HepG2 (cell line): ENCODE results near the gene NRL. TPM values are rescaled to one million over a fixed set of nuclear protein-coding genes. Genes with fewer than 3 reads are reported as not detected.

ENCODE experiments used
- ATAC-seq: fragments of 200-7000 bp; cut with Tn5 transposase; 3 replicates; pipeline ENCODE4 v1.9.1; 2020; ENCODE audit warnings: mild to moderate bottlenecking, moderate library complexity
- BruUV-seq: library from RNA; stranded (reverse); fragments of 400-500 nt; replicated peaks from 2 replicates; lab custom pipeline; 2021; lab: Mats Ljungman, UMichigan
- CTCF ChIA-PET: fragments of 300-600 bp; formaldehyde crosslinking; extraction: SDS; loops from one replicate; lab custom pipeline; 2021; ENCODE audit warnings: low total read pairs, inconsistent platforms, low intra/inter-chr PET ratio; lab: Yijun Ruan, JAX
- POLR2A ChIA-PET: fragments of 350-600 bp; sonication (Branson Sonifier 250); formaldehyde crosslinking; loops from one replicate; lab custom pipeline; 2020; ENCODE audit warnings: antibody characterized with exemption, inconsistent platforms; lab: Yijun Ruan, JAX
- DNase-seq: peaks from one replicate; pipeline ENCODE4 v3.0.0-alpha.2; 2015; ENCODE audit warnings: low spot score
- FAIRE-seq: peaks from 3 replicates; lab custom pipeline; 2011; peaks lifted over from hg19 to GRCh38; lab: Jason Lieb, UNC
- H2AFZ ChIP-seq: one replicate; pipeline ENCODE4 v1.6.1; 2011; ENCODE audit warnings: low read length, inconsistent platforms
- H3K27ac ChIP-seq: fragments of 300-600 bp; 3 replicates; pipeline ENCODE4 v1.8.0; 2011; ENCODE audit warnings: mixed run types, mild to moderate bottlenecking, mixed read lengths, low read length, inconsistent platforms; ENCODE audit not compliant: insufficient read depth; ENCODE audit errors: extremely low read length
- H3K27me3 ChIP-seq, 2 experiments: fragments of 200-600 bp in 1 of 2; 2 replicates in 1 of 2; 3 replicates in 1 of 2; pipeline versions ENCODE4 v1.6.0 to v1.8.0; 2011; ENCODE audit warnings: low read length in 2 of 2, mild to moderate bottlenecking in 2 of 2, moderate library complexity in 2 of 2, inconsistent platforms in 1 of 2; ENCODE audit not compliant: insufficient read depth in 2 of 2, control insufficient read depth in 1 of 2
- H3K36me3 ChIP-seq, 2 experiments: fragments of 200-600 bp in 1 of 2; replicated peaks in 1 of 2; 2 replicates in 1 of 2; 3 replicates in 1 of 2; pipeline versions ENCODE4 v1.5.1 to v1.8.0; 2011; ENCODE audit warnings: low read length in 2 of 2, inconsistent platforms in 1 of 2; ENCODE audit not compliant: insufficient read depth in 2 of 2, control insufficient read depth in 1 of 2
- H3K4me1 ChIP-seq: 2 replicates; pipeline ENCODE4 v1.5.1; 2012; ENCODE audit warnings: low read length, inconsistent platforms; ENCODE audit not compliant: insufficient read depth
- H3K4me2 ChIP-seq: 2 replicates; pipeline ENCODE4 v1.6.0; 2011; ENCODE audit warnings: low read depth, low read length, inconsistent platforms
- H3K4me3 ChIP-seq, 3 experiments: fragments of 200-600 bp in 1 of 3; sonication (generic), shearing (Covaris generic) in 1 of 3; replicated peaks in 1 of 3; 2 replicates each; pipeline ENCODE4 v1.5.1; 2011 to 2016; ENCODE audit warnings: low read length in 3 of 3, inconsistent platforms in 2 of 3, low read depth in 2 of 3, mild to moderate bottlenecking in 2 of 3, control low read depth in 1 of 3, mixed read lengths in 1 of 3; ENCODE audit not compliant: insufficient read depth in 1 of 3
- H3K79me2 ChIP-seq: one replicate; pipeline ENCODE4 v1.6.1; 2011; ENCODE audit warnings: low read length, inconsistent platforms; ENCODE audit not compliant: insufficient read depth
- H3K9ac ChIP-seq: 2 replicates; pipeline ENCODE4 v1.6.0; 2011; ENCODE audit warnings: mild to moderate bottlenecking, low read depth, low read length, inconsistent platforms; ENCODE audit not compliant: insufficient read depth
- H3K9me3 ChIP-seq: 2 replicates; pipeline ENCODE4 v1.5.1; 2012; ENCODE audit warnings: mild to moderate bottlenecking, low read length
- H4K20me1 ChIP-seq: 2 replicates; pipeline ENCODE4 v1.6.0; 2011; ENCODE audit warnings: inconsistent platforms, mild to moderate bottlenecking, low read length, moderate library complexity; ENCODE audit not compliant: insufficient read depth
- CBX1 ChIP-seq: IDR thresholded peaks from one replicate; pipeline ENCODE4 v1.6.1; 2016; ENCODE audit warnings: antibody characterized with exemption, low read depth
- HES4 ChIP-seq: sonication (generic); formaldehyde crosslinking; IDR thresholded peaks from 2 replicates; pipeline ENCODE4 v1.9.0; 2021; ENCODE audit warnings: mild to moderate bottlenecking, missing genetic modification reagents, borderline replicate concordance
- MBD4 ChIP-seq: IDR thresholded peaks from 2 replicates; pipeline ENCODE4 v1.6.1; 2012; ENCODE audit warnings: low read length, inconsistent platforms, borderline replicate concordance
- MTF2 ChIP-seq: sonication (generic); formaldehyde crosslinking; IDR thresholded peaks from 2 replicates; pipeline ENCODE4 v1.5.0; 2020; ENCODE audit warnings: missing genetic modification reagents, borderline replicate concordance
- RFX5 ChIP-seq: IDR thresholded peaks from 2 replicates; pipeline ENCODE4 v1.6.1; 2011; ENCODE audit warnings: low read depth, low read length, improper control_type of control experiment
- SETDB1 ChIP-seq: sonication (generic); formaldehyde crosslinking; IDR thresholded peaks from 2 replicates; pipeline ENCODE4 v1.5.1; 2020; ENCODE audit warnings: missing genetic modification reagents, mild to moderate bottlenecking, borderline replicate concordance
- ZBTB1 ChIP-seq: sonication (generic); formaldehyde crosslinking; IDR thresholded peaks from 2 replicates; pipeline ENCODE4 v1.4.0; 2020; ENCODE audit warnings: missing genetic modification reagents, borderline replicate concordance
- ZNF121 ChIP-seq: sonication (generic); formaldehyde crosslinking; IDR thresholded peaks from 2 replicates; pipeline ENCODE4 v1.5.0; 2020; ENCODE audit warnings: mild to moderate bottlenecking, missing genetic modification reagents
- ZNF556 ChIP-seq: sonication (generic); formaldehyde crosslinking; IDR thresholded peaks from 2 replicates; pipeline ENCODE4 v1.4.0; 2020; ENCODE audit warnings: mild to moderate bottlenecking, missing genetic modification reagents, borderline replicate concordance
- ZNF557 ChIP-seq: sonication (generic); formaldehyde crosslinking; IDR thresholded peaks from 2 replicates; pipeline ENCODE4 v1.4.0; 2020; ENCODE audit warnings: missing genetic modification reagents
- ZNF563 ChIP-seq: sonication (generic); formaldehyde crosslinking; IDR thresholded peaks from 2 replicates; pipeline ENCODE4 v1.8.0; 2022; ENCODE audit warnings: mild to moderate bottlenecking, moderate library complexity, missing genetic modification reagents
- ZNF737 ChIP-seq: sonication (generic); formaldehyde crosslinking; IDR thresholded peaks from 2 replicates; pipeline ENCODE4 v1.5.0; 2020; ENCODE audit warnings: missing genetic modification reagents, mild to moderate bottlenecking, borderline replicate concordance
- ZNF839 ChIP-seq: sonication (generic); formaldehyde crosslinking; IDR thresholded peaks from 2 replicates; pipeline ENCODE4 v1.4.0; 2020; ENCODE audit warnings: missing genetic modification reagents, mild to moderate bottlenecking, borderline replicate concordance
- WGBS: methylation state at CpG from one replicate; pipeline ENCODE4 v1.1.6; 2017; ENCODE audit warnings: low lambda C conversion rate; 5-methylcytosine and 5-hydroxymethylcytosine counted together
- in situ Hi-C: cut with HindIII; loops from 2 replicates; pipeline ENCODE4 v1.10.0; 2017; ENCODE audit warnings: low pct_unique_long_range_greater_than_20kb; ENCODE audit not compliant: extremely low pct_ligation_motif_present
- intact Hi-C: fragments of 100-400 bp; cut with micrococcal nuclease; formaldehyde crosslinking; loops from one replicate; pipeline ENCODE4 v1.10.0; 2022; ENCODE audit not compliant: unreplicated experiment
- polyA plus RNA-seq, 8 experiments: library from polyadenylated mRNA; depleted of rRNA in 3 of 8; stranded (reverse) in 7 of 8; unstranded in 1 of 8; fragments of >200 nt; fragmentation: Illumina TruSeq in 4 of 8; extraction: Trizol in 4 of 8; gene quantifications; 2 replicates each; pipeline versions ENCODE4 v1.2.1 to v1.2.3, GENCODE V29; 2011 to 2016; ENCODE audit warnings: low read depth in 4 of 8, missing spikeins in 1 of 8, mixed read lengths in 1 of 8; ENCODE audit not compliant: insufficient read depth in 1 of 8
- total RNA-seq, 5 experiments: library from RNA; depleted of rRNA; stranded (reverse); fragments of >200 nt; fragmentation: Illumina TruSeq; extraction: Trizol; gene quantifications; 2 replicates each; pipeline ENCODE4 v1.2.3, GENCODE V29; 2016; ENCODE audit warnings: low read depth in 1 of 5
- TF ChIP-seq, protein P1 (sequence below), 2 experiments: fragments of 450-650 bp in 1 of 2; sonication (generic) in 1 of 2; formaldehyde crosslinking in 1 of 2; IDR thresholded peaks; 2 replicates each; pipeline versions ENCODE4 v1.6.1 to v1.8.0; 2016 to 2022; ENCODE audit warnings: antibody characterized with exemption in 1 of 2, mild to moderate bottlenecking in 1 of 2, missing genetic modification reagents in 1 of 2
- TF ChIP-seq, protein P2 (sequence below): sonication (generic); formaldehyde crosslinking; IDR thresholded peaks from 2 replicates; pipeline ENCODE4 v1.4.0; 2020; ENCODE audit warnings: missing genetic modification reagents

NRL gene
- total and polyA plus RNA-seq, 2 of the 13 experiments (the other 11 are each of a cell fraction or from before 2014, with no cell fraction given), result 2.5 to 4.7 TPM

DNA sequence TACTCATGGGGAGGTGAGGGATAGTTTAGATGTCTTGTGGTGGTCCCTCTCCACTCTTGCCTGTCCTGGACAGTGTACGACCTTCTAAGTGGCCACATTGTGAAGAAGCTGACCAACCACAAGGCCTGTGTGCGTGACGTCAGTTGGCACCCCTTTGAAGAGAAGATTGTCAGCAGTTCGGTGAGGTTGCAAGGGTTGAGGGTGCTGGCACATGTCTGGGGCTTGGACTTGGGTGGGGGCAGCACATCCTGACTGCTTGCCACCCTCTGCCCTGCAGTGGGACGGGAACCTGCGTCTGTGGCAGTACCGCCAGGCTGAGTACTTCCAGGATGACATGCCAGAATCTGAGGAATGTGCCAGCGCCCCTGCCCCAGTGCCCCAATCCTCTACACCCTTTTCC lies 8.1 kb upstream of the NRL start:
- in situ Hi-C loops, result loop anchor here (25.0 kb wide), 1 partner anchor 1536 kb away; the partner anchor contains the start of genes ABHD4 and DAD1
- no peak overlapping the region for H3K4me2 ChIP-seq
- peaks cover 53 to 57% of the 10 kb centered on the region in 2 experiments for H3K36me3 ChIP-seq
- no TSS peak for BruUV-seq
- ATAC-seq (no peak), DNase-seq (no peak), FAIRE-seq (no peak)
- H3K9me3 ChIP-seq, result no peaks in the 10 kb centered on the region
- intact Hi-C loops, result no loop called here
- ChIA-PET POLR2A (interaction anchor here (0.9 to 22.7 kb wide), 5 partner anchors 2 to 38 kb away, joined by 3 to 977 read pairs (median 279); partner anchors contain the start of genes DCAF11, EMC9, FITM1 and IRF9), CTCF (no interaction called here)
- WGBS, result 98% methylated on average over 8 of the region's 8 CpGs
- no peak overlapping the region for H3K4me3 ChIP-seq
- peaks cover 2% of the 10 kb centered on the region; the same call in 1 of the 2 replicates for H3K4me1 ChIP-seq
- H3K9ac ChIP-seq, result no peak overlapping the region
- no peaks in the 10 kb centered on the region for H4K20me1 ChIP-seq
- peaks cover 5% of the 10 kb centered on the region for H3K79me2 ChIP-seq
- H2AFZ ChIP-seq, result no peak overlapping the region
- H3K27ac ChIP-seq, result no peak overlapping the region
- no peaks in the 10 kb centered on the region for H3K27me3 ChIP-seq
- TF ChIP-seq MBD4, result no peak
- TF ChIP-seq, protein P1, sequence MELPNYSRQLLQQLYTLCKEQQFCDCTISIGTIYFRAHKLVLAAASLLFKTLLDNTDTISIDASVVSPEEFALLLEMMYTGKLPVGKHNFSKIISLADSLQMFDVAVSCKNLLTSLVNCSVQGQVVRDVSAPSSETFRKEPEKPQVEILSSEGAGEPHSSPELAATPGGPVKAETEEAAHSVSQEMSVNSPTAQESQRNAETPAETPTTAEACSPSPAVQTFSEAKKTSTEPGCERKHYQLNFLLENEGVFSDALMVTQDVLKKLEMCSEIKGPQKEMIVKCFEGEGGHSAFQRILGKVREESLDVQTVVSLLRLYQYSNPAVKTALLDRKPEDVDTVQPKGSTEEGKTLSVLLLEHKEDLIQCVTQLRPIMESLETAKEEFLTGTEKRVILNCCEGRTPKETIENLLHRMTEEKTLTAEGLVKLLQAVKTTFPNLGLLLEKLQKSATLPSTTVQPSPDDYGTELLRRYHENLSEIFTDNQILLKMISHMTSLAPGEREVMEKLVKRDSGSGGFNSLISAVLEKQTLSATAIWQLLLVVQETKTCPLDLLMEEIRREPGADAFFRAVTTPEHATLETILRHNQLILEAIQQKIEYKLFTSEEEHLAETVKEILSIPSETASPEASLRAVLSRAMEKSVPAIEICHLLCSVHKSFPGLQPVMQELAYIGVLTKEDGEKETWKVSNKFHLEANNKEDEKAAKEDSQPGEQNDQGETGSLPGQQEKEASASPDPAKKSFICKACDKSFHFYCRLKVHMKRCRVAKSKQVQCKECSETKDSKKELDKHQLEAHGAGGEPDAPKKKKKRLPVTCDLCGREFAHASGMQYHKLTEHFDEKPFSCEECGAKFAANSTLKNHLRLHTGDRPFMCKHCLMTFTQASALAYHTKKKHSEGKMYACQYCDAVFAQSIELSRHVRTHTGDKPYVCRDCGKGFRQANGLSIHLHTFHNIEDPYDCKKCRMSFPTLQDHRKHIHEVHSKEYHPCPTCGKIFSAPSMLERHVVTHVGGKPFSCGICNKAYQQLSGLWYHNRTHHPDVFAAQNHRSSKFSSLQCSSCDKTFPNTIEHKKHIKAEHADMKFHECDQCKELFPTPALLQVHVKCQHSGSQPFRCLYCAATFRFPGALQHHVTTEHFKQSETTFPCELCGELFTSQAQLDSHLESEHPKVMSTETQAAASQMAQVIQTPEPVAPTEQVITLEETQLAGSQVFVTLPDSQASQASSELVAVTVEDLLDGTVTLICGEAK (IDR thresholded peaks at IDR 0.05), result no peak
- TF ChIP-seq, protein P1 (CRISPR knock-in tag; IDR thresholded peaks at IDR 0.05), result 0 out of 2 replicates have a peak, but pooled peaks have one; percentile 2
- no peak for TF ChIP-seq CBX1
- TF ChIP-seq RFX5, result no peak
- no peak for TF ChIP-seq ZBTB1 (CRISPR knock-in tag)
- no peak for TF ChIP-seq ZNF557 (CRISPR knock-in tag)
- TF ChIP-seq ZNF121, result no peak
- 0 out of 2 replicates have a peak, but pooled peaks have one; percentile 53 for TF ChIP-seq HES4 (CRISPR knock-in tag)
- peak; percentile 23; the same call in 1 of the 2 replicates for TF ChIP-seq ZNF839 (CRISPR knock-in tag)
- TF ChIP-seq, protein P2, sequence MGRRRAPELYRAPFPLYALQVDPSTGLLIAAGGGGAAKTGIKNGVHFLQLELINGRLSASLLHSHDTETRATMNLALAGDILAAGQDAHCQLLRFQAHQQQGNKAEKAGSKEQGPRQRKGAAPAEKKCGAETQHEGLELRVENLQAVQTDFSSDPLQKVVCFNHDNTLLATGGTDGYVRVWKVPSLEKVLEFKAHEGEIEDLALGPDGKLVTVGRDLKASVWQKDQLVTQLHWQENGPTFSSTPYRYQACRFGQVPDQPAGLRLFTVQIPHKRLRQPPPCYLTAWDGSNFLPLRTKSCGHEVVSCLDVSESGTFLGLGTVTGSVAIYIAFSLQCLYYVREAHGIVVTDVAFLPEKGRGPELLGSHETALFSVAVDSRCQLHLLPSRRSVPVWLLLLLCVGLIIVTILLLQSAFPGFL (CRISPR knock-in tag), result no peak
- no peak for TF ChIP-seq SETDB1 (CRISPR knock-in tag)
- 0 out of 2 replicates have a peak, but pooled peaks have one; percentile 24 for TF ChIP-seq ZNF563
- TF ChIP-seq ZNF556 (CRISPR knock-in tag), result no peak
- TF ChIP-seq MTF2 (CRISPR knock-in tag), result no peak
- no peak for TF ChIP-seq ZNF737 (CRISPR knock-in tag)
